Measurements from ENCODE around the gene NECTIN1.

NECTIN1 gene

DNA sequence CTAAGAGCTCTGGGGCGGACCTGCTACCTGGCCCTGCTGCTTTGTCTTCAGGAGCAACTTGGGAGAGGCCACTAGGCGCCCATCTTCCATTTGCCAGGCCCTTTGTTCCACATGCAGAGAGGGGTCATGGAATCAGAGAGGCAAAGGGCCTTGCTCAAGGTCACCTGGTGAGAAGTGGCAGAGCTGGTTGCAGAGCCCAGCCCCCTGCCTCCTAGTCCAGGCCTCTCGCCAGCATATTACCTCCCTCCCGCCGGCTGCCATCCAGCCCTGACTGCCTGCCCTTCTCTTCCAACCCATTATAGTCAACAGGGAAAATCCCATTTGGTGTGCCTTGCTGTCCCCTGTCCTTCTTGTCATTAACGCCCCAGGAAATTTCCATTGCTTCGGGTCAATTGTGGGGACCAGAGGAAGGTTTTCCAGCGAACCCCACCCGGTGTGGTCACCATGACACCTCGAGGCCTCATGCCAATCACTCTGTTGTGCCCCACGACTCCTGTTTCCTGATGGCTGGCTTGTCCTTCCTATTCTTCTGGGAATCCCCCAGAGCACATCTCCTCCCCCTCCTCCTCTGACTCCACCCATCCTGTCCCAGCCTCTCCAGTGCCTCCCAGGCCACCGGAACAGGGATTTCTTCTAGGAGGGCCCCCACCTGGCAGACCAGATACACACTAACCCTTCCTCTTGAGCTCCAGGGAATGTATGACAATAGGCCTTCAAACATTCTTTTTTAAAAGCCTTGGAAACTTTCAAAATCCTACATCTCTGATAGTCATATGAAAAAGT lies 77.0 kb downstream of the NECTIN1 start:
- Histone ChIP-seq H3K27ac (no peak overlapping the region), H3K9me3 (no peaks in the 10 kb centered on the region), H3K27me3 (peaks cover 31% of the 10 kb centered on the region), H3K36me3 (no peaks in the 10 kb centered on the region), H3K4me1 (ENCODE audit: control insufficient read depth in 1 of 2, insufficient read depth in 1 of 2, low read depth in 1 of 2, low read length in 1 of 2) (no peaks in the 10 kb centered on the region), H3K4me3 (ENCODE audit: low read depth in 1 of 2, low read length in 1 of 2) (no peak overlapping the region)
- TF ChIP-seq, protein P1, sequence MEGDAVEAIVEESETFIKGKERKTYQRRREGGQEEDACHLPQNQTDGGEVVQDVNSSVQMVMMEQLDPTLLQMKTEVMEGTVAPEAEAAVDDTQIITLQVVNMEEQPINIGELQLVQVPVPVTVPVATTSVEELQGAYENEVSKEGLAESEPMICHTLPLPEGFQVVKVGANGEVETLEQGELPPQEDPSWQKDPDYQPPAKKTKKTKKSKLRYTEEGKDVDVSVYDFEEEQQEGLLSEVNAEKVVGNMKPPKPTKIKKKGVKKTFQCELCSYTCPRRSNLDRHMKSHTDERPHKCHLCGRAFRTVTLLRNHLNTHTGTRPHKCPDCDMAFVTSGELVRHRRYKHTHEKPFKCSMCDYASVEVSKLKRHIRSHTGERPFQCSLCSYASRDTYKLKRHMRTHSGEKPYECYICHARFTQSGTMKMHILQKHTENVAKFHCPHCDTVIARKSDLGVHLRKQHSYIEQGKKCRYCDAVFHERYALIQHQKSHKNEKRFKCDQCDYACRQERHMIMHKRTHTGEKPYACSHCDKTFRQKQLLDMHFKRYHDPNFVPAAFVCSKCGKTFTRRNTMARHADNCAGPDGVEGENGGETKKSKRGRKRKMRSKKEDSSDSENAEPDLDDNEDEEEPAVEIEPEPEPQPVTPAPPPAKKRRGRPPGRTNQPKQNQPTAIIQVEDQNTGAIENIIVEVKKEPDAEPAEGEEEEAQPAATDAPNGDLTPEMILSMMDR (IDR thresholded peaks at IDR 0.05), result no peak

DNA sequence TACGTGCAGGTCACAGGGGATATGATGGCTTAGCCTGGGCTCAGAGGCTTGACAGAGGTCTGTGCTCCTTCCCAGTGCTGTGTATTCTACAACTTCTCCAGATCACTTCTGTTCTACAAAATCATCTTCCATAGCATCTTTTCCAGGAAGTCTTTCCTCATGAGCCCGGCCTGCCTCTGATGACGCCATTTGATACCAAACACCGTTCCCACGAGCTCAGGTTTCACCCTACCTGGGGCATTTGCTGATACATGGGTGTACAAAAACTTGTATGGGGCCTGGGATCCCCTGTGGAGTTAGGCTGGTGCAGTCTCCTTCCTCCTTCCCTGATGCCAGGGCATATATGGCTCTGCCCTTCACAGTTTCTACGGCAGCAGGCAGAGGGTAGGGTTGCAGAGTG lies 78.7 kb downstream of the NECTIN1 start:
- Histone ChIP-seq H3K9me3 (no peaks in the 10 kb centered on the region), H3K36me3 (no peaks in the 10 kb centered on the region), H3K27ac (no peak overlapping the region), H3K4me1 (ENCODE audit: control insufficient read depth in 1 of 2, insufficient read depth in 1 of 2, low read depth in 1 of 2, low read length in 1 of 2) (no peaks in the 10 kb centered on the region), H3K4me3 (ENCODE audit: low read depth in 1 of 2, low read length in 1 of 2) (no peak overlapping the region), H3K27me3 (peaks cover 31% of the 10 kb centered on the region)
- TF ChIP-seq, protein P1 (IDR thresholded peaks at IDR 0.05), result no peak

DNA sequence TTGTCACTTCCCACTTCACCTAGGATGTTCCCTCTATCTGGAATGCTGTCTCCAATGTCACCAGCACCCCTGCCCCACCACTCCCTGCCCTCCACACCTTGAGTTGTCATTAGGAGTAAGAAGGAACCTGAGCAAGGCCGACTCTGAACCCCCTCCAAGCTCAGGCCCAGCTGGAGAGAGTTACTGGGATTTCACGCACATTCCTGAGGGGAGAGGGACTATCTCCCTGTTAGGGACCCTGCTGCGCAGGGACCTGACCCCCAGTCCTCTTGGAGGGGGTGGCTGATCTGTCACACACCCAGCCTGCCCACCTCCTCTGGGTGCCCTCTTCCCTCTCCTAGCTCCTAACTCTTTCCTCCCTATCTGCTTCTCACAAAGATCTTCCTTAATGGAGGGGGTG lies 81.7 kb downstream of the NECTIN1 start:
- Histone ChIP-seq H3K27ac (no peak overlapping the region), H3K27me3 (peaks cover 26% of the 10 kb centered on the region)
- TF ChIP-seq, protein P1 (IDR thresholded peaks at IDR 0.05), result no peak

DNA sequence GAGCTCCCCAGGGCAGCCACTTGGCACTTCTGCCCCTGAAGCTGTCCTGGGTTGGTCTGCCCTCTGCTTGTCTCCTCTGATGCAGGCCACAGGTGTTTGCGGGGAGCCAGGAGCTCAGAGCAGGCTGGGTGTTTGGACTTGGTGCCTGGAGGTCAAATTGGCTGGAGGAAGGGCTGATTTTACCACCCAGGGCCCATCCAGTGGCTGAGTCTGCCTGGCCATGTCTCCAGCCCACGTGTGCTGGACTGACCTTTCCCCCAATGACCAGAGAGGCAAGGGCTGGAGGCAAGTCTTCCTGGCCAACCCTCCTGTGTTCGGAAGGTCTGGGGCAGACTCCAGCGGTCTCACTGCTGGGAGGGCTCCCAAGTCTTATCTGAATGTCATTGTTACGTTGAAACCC lies 84.0 kb downstream of the NECTIN1 start:
- Histone ChIP-seq H3K27me3 (peaks cover 8% of the 10 kb centered on the region), H3K4me1 (ENCODE audit: control insufficient read depth in 1 of 2, insufficient read depth in 1 of 2, low read depth in 1 of 2, low read length in 1 of 2) (no peaks in the 10 kb centered on the region)

More for the DNA sequence above, 81.7 kb downstream of the NECTIN1 start:
- Histone ChIP-seq H3K4me1 (ENCODE audit: control insufficient read depth in 1 of 2, insufficient read depth in 1 of 2, low read depth in 1 of 2, low read length in 1 of 2) (no peaks in the 10 kb centered on the region), H3K36me3 (no peaks in the 10 kb centered on the region), H3K9me3 (no peaks in the 10 kb centered on the region), H3K4me3 (ENCODE audit: low read depth in 1 of 2, low read length in 1 of 2) (no peak overlapping the region)

DNA sequence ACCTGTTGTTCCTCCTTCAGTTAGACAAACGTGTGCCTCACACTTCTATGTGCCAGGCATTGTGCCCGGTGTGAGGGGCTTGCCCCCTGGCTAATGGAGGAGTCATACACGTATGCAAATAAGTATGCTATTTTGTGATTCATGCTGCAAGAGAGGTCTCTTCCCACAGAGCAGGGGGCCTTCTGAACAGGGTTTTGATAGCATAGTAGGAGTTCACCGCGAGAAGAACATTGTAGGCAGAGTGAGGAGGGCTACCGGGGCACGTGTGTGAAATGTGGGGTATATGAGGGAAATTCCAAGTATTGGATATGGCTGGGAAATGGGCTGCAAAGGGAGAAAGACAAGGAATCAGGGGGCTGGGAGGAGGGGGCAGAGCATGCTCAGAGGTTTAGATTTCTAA lies 84.5 kb downstream of the NECTIN1 start:
- H3K36me3 ChIP-seq, result no peaks in the 10 kb centered on the region
- H3K27ac ChIP-seq, result no peak overlapping the region
- no peaks in the 10 kb centered on the region for H3K9me3 ChIP-seq
- no peak overlapping the region for H3K4me3 ChIP-seq (ENCODE audit: low read depth in 1 of 2, low read length in 1 of 2)
- TF ChIP-seq, protein P1 (IDR thresholded peaks at IDR 0.05), result no peak
- peaks cover 10% of the 10 kb centered on the region for H3K27me3 ChIP-seq
- no peaks in the 10 kb centered on the region for H3K4me1 ChIP-seq (ENCODE audit: control insufficient read depth in 1 of 2, insufficient read depth in 1 of 2, low read depth in 1 of 2, low read length in 1 of 2)

More for the DNA sequence above, 84.0 kb downstream of the NECTIN1 start:
- H3K36me3 ChIP-seq, result no peaks in the 10 kb centered on the region
- TF ChIP-seq, protein P1 (IDR thresholded peaks at IDR 0.05), result no peak
- no peaks in the 10 kb centered on the region for H3K9me3 ChIP-seq
- no peak overlapping the region for H3K27ac ChIP-seq
- H3K4me3 ChIP-seq (ENCODE audit: low read depth in 1 of 2, low read length in 1 of 2), result no peak overlapping the region

All from neutrophil (primary cell).